Lower leg skin (tissue), 4 donors: ENCODE results near the gene DKK1. TPM values are rescaled to one million over a fixed set of nuclear protein-coding genes. Genes with fewer than 3 reads are reported as not detected.

Experiments used
- DNase-seq, 2 donors: peaks; one replicate each; pipeline ENCODE4 v3.0.0-alpha.2; 2019; ENCODE audit warnings: low spot score in 2 of 2
- H3K4me3 ChIP-seq: fragments of 200-600 bp; sonication (generic); 2 replicates; pipeline ENCODE4 v1.5.1; 2017; ENCODE audit warnings: mild to moderate bottlenecking, low read depth; ENCODE audit not compliant: poor library complexity, severe bottlenecking
- POLR2A ChIP-seq, 2 donors: fragments of 450-650 bp; IDR thresholded peaks; one replicate each; pipeline ENCODE4 v1.6.1; 2016 to 2017; ENCODE audit warnings: antibody characterized with exemption in 2 of 2, mild to moderate bottlenecking in 1 of 2, moderate library complexity in 1 of 2
- WGBS, 2 donors: methylation state at CpG; one replicate each; pipeline ENCODE4 v1.1.5; 2018; 5-methylcytosine and 5-hydroxymethylcytosine counted together
- intact Hi-C: fragments of 100-400 bp; cut with DNase I; formaldehyde crosslinking; loops from one replicate; pipeline ENCODE4 v1.15.0; 2023; ENCODE audit warnings: low total_unique reads
- total RNA-seq, 4 donors: library from RNA; depleted of rRNA; stranded (reverse); fragments of >200 nt; gene quantifications; one replicate each; pipeline ENCODE4 v1.1.0, GENCODE V29; 2016
- TF ChIP-seq, protein P1 (sequence below), 3 donors: fragments of 450-650 bp; IDR thresholded peaks; one replicate each; pipeline ENCODE4 v1.5.1; 2016; ENCODE audit warnings: antibody characterized with exemption in 3 of 3, mild to moderate bottlenecking in 3 of 3, moderate library complexity in 2 of 3

Gene DKK1
- total RNA-seq, 4 donors from 2014 or later, result 27.7 to 68.9 (median 35.5) TPM

DNA sequence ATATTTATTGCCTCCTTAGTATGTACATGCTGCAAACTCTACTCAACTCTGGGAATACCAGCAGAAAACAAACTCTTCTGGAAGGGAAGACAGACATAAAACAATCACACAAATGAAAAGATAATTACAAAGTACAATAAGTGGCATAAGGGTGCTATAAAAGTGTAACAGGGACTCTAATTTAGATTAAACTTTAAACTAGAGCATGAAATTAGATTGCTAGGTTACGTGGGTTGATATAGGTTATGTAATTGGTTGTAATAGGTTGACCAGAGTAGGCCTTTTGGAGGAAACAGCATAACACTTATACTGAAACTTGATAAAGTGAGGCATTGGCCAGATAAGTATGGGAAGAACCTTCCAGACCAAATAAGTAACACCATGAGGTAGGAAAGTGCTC is 26.2 kb upstream of the DKK1 start:
- TF ChIP-seq, protein P1, sequence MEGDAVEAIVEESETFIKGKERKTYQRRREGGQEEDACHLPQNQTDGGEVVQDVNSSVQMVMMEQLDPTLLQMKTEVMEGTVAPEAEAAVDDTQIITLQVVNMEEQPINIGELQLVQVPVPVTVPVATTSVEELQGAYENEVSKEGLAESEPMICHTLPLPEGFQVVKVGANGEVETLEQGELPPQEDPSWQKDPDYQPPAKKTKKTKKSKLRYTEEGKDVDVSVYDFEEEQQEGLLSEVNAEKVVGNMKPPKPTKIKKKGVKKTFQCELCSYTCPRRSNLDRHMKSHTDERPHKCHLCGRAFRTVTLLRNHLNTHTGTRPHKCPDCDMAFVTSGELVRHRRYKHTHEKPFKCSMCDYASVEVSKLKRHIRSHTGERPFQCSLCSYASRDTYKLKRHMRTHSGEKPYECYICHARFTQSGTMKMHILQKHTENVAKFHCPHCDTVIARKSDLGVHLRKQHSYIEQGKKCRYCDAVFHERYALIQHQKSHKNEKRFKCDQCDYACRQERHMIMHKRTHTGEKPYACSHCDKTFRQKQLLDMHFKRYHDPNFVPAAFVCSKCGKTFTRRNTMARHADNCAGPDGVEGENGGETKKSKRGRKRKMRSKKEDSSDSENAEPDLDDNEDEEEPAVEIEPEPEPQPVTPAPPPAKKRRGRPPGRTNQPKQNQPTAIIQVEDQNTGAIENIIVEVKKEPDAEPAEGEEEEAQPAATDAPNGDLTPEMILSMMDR (IDR thresholded peaks at IDR 0.05), result no peak
- no peak for TF ChIP-seq POLR2A (IDR thresholded peaks at IDR 0.05)
- 85 to 94% methylated on average over 1 of the region's 1 CpG for WGBS, 2 donors
- no peak for DNase-seq
- no peak overlapping the region for H3K4me3 ChIP-seq
- intact Hi-C loops, result no loop called here

DNA sequence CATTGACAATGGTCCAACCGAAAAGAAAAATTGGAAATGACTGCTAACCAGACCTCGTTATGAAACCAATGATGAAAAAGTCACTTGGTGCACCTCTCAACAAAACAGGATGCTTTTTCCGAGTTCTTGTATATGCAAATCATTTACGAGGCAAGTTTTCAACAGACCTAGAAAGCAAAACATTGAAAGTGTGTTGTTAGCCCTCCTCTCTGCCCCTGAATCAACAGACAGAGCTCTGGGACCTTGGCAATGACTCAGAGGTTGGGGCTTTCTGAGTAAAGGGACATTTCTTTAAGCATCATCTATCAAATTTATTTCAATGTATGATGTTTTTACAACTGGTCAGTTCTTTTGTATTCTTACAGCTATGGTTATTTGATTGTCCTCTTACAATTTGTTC is 16.3 kb upstream of the DKK1 start:
- no peak overlapping the region for H3K4me3 ChIP-seq
- no peak for DNase-seq
- no peak for TF ChIP-seq POLR2A (IDR thresholded peaks at IDR 0.05)
- TF ChIP-seq, protein P1 (IDR thresholded peaks at IDR 0.05), result no peak
- intact Hi-C loops, result no loop called here
- 74% methylated on average over 4 of the region's 4 CpGs for WGBS, 2 donors

DNA sequence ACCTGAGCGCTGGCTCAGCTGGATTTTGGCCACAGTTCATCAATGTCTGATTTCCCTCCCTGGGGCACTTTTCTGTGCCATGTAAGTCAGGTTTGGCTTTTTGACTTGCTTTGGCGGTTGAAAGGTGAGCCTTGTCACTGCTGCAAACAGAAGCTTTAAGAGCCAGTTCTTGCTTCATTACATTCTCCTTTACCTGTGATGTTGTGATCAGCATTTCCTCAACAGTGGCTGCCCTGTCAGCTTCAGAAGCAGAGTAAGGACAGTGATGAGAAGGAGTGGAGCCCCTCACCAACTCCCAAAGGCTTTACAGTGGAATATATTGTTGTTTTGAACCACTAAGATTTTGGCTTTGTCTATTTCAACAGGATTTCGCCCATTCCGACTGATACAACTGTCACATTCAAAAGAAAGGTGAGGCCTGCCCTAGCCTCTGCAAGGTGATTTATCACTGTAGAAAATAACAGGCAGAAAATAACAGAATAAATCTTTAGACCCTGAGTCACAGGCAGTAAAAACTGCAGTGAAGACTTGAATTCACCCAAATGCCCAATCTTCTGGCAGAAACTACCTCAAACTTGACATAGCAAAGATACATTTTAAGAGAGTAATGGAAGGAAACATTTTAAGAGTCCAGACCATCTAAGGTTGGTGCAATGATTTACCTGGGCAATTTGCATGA is 13.3 kb upstream of the DKK1 start:
- 68 to 74% methylated on average over 4 of the region's 4 CpGs for WGBS, 2 donors
- no peak overlapping the region for H3K4me3 ChIP-seq
- no peak for DNase-seq
- TF ChIP-seq, protein P1 (IDR thresholded peaks at IDR 0.05), result no peak
- no peak for TF ChIP-seq POLR2A (IDR thresholded peaks at IDR 0.05)
- intact Hi-C loops, result loop anchor here (5.0 kb wide), 1 partner anchor 503 kb away; no protein-coding TSS in a partner anchor

DNA sequence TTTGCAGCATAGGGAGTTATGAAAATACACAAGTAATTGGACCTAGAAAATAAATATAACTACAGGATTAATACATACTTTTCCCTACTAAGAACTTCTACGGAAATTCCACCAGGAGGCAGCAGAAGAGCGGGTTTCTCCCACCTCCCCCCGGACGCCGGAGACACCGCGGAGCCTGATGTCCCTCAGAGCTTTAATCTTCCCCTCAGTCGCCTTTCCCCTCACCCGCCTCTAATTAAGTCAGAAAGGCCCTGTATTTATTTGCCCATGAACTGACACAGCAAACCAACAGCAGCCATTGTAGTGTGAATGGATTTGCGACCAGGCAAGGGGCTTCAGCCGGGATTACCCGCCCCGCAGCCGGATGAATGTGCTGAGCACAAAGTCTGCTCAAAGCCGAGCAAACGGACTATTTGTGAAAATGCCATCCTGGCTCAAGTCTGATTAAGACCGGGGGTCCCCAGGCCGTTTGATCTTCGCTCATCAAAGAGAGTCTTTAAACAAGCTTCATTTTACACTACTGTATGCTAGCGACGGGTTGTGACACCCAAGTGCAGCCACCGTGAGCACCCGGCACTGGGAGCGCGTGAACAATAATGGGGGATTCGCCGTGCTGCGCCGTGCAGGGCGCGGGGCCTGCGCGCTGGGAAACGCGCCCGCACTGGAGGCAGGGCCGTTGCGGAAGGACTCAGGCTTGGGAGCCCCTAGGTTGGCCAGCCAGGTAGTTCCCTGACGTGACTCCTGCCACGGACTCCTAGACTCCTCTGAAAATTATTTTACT is 5.6 kb upstream of the DKK1 start:
- WGBS, 2 donors, result 6 to 7% methylated on average over 40 of the region's 40 CpGs
- no peak overlapping the region for H3K4me3 ChIP-seq
- DNase-seq, result peak; percentile 30 to 89
- intact Hi-C loops, result no loop called here
- no peak for TF ChIP-seq POLR2A (IDR thresholded peaks at IDR 0.05)
- TF ChIP-seq, protein P1 (IDR thresholded peaks at IDR 0.05), result peak in 1 of 3 donors; percentile 19

DNA sequence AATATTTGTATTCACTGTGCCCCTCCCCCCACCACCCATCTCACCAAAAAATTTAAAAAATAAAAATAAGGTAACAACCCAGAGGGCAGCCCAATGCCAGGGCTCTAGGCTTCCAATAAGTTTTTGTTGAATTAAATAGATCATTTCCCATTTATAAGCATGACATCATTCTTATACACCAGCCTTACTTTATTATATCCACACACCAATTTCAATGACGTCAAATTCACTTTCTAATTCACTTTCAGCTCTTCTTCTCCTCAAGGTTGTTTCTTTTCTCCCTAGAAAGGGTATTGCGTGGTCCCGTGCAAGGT is 1.2 kb upstream of the DKK1 start:
- TF ChIP-seq, protein P1 (IDR thresholded peaks at IDR 0.05), result no peak
- TF ChIP-seq POLR2A (IDR thresholded peaks at IDR 0.05), result no peak
- 21 to 31% methylated on average over 3 of the region's 3 CpGs for WGBS, 2 donors
- H3K4me3 ChIP-seq, result no peak overlapping the region
- intact Hi-C loops, result loop anchor here (10.0 kb wide), 1 partner anchor 172 kb away; no protein-coding TSS in a partner anchor
- no peak for DNase-seq
